HG03196 (cell line): ENCODE results near the gene ERMARD.

Source experiments
- ATAC-seq: cut with Tn5 transposase; IDR thresholded peaks from one replicate; pipeline ENCODE4 v1.9.1; 2021; ENCODE audit not compliant: unreplicated experiment

ERMARD gene

DNA sequence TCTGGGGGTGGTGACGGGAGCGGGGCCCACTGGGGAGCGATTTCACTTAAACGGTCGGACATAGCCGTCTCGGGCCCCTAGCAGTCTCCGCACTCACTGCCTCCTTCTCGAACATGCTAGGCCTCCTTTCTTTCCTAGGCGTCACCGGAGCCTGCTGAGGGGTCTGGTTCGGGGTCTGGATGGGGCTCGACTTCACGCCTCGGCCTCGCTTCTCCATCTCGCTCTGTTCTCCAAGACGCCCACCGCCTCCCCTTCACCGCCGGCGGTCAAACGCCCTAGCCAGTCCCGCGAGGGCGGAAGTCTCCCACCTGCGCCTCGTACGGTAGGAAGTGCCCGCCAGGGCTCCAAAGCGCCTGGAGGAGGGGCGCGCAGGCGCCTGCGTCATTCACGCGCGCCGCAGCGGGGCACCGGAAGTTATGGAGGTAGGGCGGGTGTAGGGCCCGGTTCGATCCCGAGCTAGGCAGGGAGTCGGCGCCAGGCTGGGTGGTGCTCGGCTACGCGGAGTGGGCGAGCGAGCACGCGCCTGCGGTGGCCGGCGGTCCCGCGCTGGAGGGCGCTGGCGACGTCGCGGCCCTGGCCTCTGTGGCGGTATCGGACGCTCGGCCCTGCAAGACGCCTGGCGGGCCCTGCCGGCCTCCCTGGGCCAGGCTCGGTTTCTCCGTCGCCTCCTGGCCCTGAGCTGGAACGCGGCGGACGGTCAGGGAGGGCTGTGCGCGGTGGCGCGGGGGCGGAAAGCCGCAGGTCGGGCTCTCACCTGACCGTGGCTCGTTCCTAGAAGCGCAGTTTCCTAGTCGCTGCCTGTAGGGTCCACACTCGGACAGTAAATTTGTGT, at the start of gene ERMARD, which contains the start of gene DYNLT2:
ERMARD (plus strand) TSS at position 381 of the 832 bp plus-strand sequence; CDS start at position 417, 36 bp downstream.
DYNLT2 (minus strand) TSS at position 331 of the 832 bp plus-strand sequence; CDS start at position 217, 114 bp downstream.
- ATAC-seq, result peak; percentile 96

DNA sequence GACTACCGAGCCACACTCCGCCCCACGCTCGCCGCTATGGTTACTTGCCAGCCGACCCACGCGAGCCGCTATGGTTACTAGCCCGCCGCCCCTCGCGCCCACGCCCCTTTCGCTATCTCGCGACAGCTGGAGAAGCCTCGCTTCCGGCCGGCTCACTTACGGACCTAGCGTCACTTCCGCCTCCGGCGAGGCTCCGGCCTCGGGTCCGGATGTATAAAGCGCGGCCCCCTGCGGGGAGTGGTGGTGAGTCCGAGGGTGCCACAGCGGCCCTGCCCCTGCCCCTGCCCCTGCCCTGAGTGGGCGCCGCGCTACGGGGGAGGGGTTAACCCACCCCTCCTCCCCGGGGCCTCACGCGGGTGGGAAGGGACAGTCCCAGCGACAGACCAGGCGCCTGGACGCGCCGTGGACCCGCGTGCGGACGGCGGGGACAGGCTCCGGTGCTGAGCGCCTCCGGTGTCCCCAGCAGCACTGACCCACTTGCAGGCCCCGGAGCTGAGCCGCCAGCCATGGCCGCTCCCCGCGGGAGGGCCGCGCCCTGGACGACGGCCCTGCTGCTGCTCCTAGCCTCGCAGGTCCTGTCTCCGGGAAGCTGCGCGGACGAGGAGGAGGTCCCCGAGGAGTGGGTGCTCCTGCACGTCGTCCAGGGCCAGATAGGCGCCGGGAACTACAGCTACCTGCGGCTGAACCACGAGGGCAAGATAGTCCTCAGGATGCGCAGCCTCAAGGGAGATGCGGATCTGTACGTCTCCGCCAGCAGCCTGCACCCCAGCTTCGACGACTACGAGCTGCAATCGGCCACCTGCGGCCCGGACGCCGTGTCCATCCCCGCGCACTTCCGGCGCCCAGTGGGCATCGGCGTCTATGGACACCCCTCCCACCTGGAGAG, 49.2 kb upstream of the ERMARD start, which contains the start of the genes C6orf120 and WDR27:
C6orf120 (plus strand) TSS at position 173 of the 886 bp plus-strand sequence; CDS start at position 507, 334 bp downstream.
WDR27 (minus strand) TSS at position 76 of the 886 bp plus-strand sequence. CDS start 13,024 bp downstream, outside the sequence.
- peak; percentile 94 for ATAC-seq

DNA sequence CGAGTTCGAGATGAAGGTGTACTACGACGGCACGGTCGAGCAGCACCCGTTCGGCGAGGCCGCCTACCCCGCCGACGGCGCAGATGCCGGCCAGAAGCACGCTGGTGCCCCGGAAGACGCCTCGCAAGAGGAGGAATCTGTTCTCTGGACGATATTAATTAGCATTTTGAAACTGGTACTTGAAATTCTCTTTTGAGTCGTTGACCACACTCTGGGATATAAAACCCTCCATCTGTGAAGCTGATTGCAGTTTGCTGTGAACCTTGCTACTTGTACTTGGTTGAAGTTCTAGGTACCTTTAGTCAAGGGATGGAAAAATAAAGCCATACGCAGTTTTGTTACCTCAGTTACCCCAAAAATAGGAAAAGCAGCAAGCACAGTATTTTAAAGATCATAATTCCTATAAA, 48.6 kb upstream of the ERMARD start:
- no peak for ATAC-seq

DNA sequence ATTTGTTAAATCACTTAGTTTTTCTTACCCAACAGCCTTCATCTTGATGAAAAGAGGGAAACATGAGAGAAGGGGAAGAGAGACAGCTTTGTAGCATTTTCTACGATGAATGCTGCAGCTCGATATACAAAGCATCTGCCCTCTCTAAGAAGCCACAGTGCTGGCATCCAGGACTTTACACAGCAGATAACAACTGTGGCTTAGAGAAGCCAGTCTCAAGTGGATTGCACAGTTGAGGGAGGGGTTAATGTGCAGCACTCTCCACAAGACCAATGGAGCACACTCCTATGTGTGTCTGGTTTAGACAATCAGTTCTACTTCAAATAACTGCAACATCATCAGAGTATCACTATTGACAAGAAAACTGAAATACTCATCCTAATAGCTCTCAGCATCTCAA, 43.6 kb upstream of the ERMARD start:
- ATAC-seq, result no peak

DNA sequence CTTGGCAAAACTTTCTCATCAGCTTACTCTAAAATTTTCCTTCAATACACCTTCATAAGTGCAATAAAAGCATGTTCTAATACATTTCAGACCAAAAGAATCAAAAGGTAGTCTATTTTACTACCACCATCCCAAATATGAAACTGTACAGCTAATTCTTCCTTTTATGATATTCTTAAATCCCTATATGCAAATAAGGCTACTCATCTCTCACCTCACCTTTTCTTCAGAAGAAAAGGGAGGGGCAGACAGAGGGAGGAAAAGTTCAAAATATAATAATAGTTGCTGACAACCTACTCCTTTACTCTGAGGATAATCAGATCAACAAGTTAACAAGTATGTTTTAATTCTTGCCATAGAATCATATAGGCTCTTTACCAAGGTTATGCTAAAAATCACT, 42.1 kb upstream of the ERMARD start:
- no peak for ATAC-seq

DNA sequence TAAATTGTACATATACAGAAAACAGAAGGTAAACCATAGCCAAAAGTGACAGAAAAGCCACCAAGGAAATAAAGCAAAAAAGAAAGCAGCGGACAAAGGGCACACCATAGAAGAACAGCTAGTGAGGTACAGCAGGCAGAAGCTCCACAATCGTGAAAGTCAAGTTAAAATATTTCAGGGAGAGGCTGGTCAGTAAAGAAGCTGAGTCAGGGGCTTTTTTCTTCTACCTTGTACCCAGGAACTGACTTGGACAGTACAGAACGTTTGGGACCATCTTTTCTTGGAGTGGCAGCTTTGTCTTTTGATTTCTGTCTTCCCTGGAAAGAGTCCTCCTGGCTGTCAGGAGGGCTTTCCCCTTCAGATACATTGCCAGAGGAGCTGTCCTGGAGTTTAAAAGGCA, 41.4 kb upstream of the ERMARD start:
- ATAC-seq, result no peak

DNA sequence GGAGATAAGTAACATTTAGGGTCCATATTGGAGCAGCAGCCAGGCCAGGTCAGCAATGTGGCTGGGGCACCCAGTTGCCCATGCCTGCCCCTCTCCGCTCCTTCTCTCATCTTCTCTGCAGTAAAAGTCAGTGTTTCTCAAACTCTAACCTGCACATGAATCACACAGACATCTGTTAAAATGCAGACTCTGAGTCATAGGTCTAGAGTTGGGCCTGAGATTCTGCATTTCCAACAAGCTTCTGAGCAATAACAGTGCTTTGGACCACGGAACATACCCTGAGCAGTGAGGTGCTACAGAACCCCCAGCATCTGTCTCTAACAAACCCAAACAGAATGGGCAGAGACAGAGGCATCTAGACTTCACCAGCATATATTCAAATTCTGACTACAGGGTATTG, 37.2 kb upstream of the ERMARD start:
- ATAC-seq, result no peak

DNA sequence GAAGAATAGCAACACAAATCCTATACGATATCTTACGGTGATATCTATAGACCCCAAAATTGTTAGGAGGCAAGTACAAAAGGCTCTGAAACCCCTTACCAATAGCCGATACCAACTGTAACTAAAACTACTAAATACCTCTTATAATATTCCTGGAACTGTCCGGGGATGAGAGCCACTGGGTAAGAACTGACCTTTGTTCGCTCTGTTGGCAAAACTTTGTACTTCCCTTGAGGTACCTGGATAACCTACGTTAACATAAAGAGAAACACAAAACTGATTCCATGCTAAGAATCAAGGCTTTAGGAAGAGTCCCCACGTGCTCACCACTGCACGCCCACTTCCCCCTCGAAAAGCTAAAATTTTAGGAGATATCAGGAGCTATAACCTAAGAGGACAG, 36.8 kb upstream of the ERMARD start:
- no peak for ATAC-seq

DNA sequence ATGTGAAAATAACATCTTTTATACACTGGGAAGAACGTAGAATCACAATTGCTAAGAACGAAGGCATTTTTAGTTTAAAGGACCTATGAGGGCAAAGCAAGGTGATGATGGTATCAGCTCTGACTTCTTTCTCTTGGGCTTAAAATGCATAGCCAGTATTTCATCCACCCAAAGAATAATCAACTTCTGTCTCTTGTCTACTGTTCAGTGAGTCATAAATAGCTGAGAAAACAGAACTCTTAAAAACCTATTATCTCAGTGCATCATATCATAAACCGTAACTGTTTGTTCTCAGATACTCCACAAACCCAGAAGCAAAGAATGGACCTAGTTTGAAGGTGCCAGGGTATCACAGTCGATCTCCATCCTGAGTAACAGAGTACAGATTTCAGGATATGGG, 32.3 kb upstream of the ERMARD start:
- no peak for ATAC-seq

DNA sequence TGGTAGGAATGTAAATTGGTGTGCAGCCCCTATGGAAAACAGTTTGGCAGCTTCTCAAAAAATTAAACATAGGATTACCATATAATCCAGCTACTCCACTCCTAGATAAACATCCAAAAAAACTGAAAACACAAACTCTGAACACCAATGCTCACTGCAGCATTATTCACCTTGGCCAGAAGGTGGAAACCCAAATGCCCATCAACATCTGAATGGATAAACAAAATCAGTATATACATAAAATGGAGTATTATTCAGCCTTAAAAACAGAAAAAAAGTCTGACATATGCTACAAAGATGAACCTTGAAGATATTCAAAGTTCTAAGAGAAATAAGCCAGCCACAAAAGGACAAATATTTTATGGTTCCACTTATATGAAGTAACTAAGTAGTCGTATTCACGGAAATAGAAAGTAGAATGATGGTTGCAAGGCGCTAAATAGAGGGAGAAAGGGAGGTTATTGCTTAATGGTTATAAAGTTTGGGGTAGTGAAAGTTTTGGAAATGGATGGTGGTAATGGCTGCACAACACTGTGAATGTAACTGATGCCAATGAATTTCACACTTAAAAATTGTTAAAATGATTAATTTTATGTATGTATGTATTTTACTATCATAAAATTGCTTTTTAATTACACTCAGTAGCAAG, 31.1 kb upstream of the ERMARD start:
- ATAC-seq, result no peak

DNA sequence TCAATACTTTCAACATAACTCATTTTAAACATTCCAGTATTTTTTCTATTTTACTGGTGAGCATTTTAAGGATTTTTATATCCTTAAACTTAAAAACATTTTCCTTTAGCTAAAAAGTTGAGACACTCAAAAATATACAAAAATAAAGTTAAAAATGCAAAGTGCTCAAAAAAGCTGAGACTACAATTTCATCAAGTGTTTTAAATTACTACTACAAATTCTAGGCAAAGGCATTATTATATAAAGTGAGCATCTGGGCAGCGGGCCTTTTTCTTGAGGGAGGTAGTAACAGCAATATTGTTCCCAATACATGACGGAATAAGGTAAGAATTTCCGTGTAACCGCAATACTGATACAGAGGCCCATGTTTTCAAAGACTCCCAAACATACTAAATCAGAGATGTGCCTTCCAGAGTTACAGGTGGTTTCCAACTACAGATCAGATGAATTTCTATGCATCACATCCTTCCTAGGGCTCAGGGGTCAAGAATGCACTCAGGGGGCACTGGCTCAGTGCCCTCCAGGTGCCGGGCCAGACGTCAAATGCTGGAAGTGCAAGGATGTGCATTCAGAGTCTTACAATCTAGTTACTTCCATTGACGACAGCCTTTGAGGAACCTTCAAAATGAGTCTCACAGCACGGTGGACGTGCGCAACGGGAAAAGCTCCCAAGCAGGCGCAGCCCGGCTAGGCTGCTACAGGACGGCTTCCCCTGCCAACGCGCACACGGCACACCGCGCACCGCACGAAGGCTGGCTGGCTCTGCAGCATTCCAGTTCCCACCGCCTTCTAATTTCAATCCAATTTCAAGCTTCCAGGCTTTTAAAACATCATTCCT, 28.8 kb upstream of the ERMARD start:
- ATAC-seq, result no peak

DNA sequence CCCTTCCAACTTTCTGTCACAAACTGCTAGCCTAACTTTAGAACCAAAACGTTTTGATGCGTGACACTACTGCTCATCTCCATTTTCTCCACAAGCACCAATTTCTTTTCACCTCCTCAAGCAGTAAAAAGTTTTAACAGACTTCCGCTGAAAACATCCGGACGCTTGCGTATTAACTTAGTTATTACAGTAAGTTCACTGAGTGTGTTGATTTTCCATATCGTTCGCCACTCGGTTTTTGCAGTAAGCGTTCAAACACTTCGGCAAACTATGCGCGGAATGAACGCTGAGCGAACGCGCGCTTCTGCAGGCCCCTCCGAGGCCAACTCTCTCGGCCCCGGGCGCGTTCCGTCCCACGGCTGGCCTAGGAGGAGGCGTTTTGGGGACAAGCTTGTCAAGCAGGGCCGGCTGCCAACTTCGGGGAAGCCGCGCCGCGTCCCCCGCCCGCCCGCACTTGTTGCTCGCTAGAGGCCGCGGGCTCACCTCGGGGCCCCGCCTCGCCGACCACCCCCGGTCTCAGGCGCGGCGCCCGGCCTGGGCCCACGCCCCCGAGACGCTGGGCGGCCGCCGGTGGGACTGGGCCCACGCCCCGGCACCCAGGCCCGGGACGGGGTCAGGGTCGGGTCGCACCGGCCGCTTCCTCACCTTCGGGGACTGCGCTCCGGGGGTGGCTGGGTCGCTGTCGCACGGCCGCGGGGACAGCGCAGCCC, 28.1 kb upstream of the ERMARD start:
- ATAC-seq, result peak; percentile 33

DNA sequence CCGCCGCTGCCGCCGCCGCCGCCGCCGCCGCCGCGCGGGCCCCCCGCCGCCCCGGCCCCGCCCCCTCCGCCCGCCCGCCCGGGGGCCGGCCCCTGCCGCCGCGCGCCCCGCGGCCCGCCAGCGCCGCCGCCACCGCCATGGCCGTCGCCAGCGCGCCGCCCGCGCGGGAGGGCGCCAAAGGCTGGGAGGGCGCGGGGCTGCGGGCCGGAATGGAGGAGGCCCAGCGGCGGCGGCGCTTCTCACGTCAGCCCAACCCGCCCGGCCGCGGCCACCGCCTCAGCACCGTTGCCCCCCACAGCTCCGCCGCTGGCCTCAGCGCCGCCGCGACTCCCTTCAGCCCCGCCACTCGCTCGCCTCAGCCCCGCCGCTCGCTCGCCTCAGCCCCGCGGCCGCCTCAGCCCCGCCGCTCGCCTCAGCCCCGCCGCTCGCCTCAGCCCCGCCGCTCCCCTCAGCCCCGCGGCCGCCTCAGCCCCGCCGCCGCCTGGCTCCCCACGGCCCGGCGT, 27.4 kb upstream of the ERMARD start:
- peak; percentile 38 for ATAC-seq

DNA sequence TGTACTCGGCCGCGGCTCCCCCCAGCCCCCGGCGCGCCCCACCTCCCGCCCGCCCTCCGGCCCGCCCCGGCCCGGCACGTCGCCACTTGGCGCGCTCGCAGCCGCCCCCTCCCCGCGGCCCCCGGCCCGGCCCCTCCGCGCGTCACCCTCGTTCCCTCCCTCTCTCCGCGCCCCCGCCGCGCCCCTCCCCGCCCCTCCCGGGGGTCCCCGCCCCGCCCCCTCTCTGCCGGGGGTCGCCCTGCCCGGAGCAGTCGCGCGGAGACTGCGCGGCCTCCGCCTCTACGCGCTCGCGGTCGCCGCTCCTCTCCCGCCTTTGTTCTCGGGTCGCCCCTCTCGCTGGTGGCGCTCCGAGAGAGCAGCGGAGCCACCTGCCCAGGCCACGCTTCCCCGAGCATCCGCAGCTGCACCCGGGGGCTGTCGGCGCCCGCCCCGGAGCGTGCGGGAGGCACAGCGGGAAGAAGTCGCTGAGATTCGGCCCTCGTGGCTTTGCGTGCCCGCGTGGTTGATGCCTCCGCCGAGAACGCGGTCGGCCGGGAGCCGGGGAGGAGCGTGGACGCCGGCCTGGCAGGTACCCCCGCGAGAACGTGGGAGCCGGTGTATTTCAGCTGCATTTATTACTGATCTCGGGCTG, 26.8 kb upstream of the ERMARD start, which contains the start of gene PHF10:
PHF10 (minus strand) TSS at position 7 of the 631 bp plus-strand sequence. CDS start 569 bp downstream, outside the sequence.
- ATAC-seq, result peak; percentile 39

DNA sequence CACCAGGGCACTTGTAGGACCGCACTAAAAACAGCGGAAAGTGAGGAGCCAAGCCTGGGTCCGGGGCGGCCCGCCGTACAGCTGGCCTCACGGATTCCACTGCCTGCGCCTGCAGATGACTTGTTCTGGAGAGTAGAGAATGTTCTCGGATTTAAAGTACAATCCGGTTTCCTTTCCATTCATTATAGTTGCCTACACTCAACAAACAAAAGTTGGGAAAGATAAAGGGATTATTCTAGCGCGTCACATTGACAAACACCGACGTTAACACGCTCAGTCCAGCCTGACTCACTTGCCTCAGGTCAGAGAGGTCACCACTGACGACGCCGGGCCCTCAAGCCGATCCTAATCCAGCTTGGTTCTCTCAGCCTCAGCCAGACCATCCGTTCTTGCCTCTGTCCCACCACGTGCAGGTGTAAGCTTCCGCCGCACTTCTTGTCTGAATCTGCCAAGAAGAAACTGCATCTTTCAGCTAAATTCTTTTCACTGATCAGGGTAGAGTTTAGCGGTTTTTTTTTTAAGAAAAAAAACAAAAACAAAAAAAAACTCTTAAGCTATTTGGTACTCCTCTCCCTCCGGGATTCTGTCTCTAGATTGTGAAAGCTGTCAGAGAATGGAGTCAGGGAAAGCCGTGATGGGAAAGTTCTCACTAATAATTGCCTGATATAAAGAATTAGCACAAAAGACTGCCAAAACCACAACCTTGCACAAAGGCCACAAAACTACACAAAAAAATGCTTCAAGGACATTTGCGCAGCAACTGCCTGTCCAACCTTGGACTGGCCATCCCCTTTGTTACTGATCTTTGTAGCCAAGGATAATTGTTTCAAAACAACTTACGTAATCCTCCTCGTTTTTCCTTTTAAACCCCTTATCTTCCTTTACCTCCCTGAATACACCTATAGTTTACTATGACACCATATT, 26.0 kb upstream of the ERMARD start:
- peak; percentile 11 for ATAC-seq

DNA sequence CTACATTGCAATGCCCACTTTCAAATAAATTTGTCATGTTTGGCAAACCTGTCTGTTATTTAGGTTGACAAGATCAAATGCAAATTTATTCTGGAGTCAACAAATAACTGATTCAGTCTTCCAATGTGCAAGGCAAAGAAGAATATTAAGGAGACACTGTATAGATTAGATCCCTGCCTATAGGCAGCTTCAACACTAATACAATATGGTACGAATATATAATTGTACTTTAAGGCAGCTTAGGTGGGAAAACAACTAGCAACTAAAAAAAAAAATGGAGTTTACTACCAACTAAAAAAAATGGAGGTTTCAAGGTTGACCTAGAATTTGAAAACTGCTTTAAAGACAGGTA, 25.4 kb upstream of the ERMARD start:
- ATAC-seq, result no peak

DNA sequence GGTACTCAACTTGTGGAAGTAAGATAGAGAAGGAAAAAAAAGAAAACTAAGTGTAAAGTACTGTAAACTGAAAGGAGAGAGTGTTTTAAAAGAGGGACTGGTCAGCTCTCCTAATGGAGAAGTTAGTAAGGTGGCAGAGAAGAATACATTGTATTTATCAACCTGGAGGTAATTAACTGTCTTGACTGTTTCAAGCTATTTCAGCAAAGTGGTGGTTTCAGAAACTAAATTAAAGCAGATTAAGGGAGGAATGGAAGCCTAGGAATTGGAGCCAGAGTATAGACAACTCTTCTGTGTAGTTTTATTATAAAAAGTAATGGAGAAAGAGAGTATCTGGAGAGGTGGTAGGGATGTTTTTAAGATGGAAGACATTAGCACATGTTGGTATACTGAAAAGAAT, 24.5 kb upstream of the ERMARD start:
- no peak for ATAC-seq

DNA sequence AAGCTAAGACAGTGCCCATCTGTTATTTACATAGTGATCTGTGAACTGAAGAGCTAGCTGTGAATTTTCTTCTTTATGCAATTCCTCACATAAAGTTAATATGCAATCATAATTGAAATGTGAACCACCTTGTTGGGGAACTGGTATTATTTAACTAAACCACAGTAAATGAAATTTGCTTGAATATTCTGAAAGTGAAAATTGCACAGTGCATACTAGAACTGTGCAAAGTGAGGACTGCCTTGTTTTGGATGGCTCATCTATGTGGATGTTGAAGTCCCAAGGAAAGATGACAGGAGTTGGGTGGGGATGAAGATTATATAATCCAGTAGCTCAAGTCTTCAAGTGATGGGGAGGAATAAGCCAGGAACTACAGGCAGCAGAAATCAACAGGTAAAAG, 21.5 kb upstream of the ERMARD start:
- no peak for ATAC-seq
